Measurements from ENCODE around the gene MGRN1. TPM values are rescaled to one million over a fixed set of nuclear protein-coding genes. Genes with fewer than 3 reads are reported as not detected.

The MGRN1 gene
- total and polyA plus RNA-seq, 9 donors, result 21.5 to 94.2 (median 61.1) TPM

GRCh38 chr16:4631444-4631843, 6.8 kb downstream of the MGRN1 start:
- intact Hi-C loops (cut with DNase I), result no loop called here
- Histone ChIP-seq H3K4me1 (ENCODE audit: insufficient read depth) (peaks cover 5% of the 10 kb centered on the region), H3K27me3 (no peaks in the 10 kb centered on the region), H3K4me3 (no peak overlapping the region), H3K9me3 (no peaks in the 10 kb centered on the region), H3K27ac (no peak overlapping the region), H3K36me3 (no peaks in the 10 kb centered on the region)
- TF ChIP-seq POLR2A (IDR thresholded peaks at IDR 0.05), result no peak
- TF ChIP-seq CTCF (IDR thresholded peaks at IDR 0.05), result no peak
- DNase-seq, result no peak
- WGBS, 3 donors, result 97 to 100% (median 97%) methylated on average over 1 of the region's 1 CpG

- intact Hi-C loops (cut with DNase I), result no loop called here
- DNase-seq, result no peak
- H3K4me1 ChIP-seq (ENCODE audit: insufficient read depth), result no peaks in the 10 kb centered on the region
- no peak overlapping the region for H3K4me3 ChIP-seq
- no peaks in the 10 kb centered on the region for H3K9me3 ChIP-seq
- H3K36me3 ChIP-seq, result no peaks in the 10 kb centered on the region
- H3K27ac ChIP-seq, result no peak overlapping the region
- no peak for TF ChIP-seq CTCF (IDR thresholded peaks at IDR 0.05)
- no peak for TF ChIP-seq EP300 (IDR thresholded peaks at IDR 0.05)
- TF ChIP-seq POLR2A (IDR thresholded peaks at IDR 0.05), result no peak
- 86 to 90% (median 87%) methylated on average over 20 of the region's 20 CpGs for WGBS, 3 donors
- H3K27me3 ChIP-seq, result no peaks in the 10 kb centered on the region
Measured at GRCh38 chr16:4633910-4634635, 9.4 kb downstream of the MGRN1 start.

GRCh38 chr16:4634768-4635167, 10.1 kb downstream of the MGRN1 start:
- no peaks in the 10 kb centered on the region for H3K36me3 ChIP-seq
- no peak for TF ChIP-seq CTCF (IDR thresholded peaks at IDR 0.05)
- TF ChIP-seq EP300 (IDR thresholded peaks at IDR 0.05), result no peak
- no peak for TF ChIP-seq POLR2A (IDR thresholded peaks at IDR 0.05)
- no peaks in the 10 kb centered on the region for H3K9me3 ChIP-seq
- WGBS, 3 donors, result 87 to 94% (median 90%) methylated on average over 12 of the region's 12 CpGs
- DNase-seq, result no peak
- H3K4me3 ChIP-seq, result no peak overlapping the region
- H3K4me1 ChIP-seq (ENCODE audit: insufficient read depth), result no peaks in the 10 kb centered on the region
- H3K27me3 ChIP-seq, result no peaks in the 10 kb centered on the region
- no peak overlapping the region for H3K27ac ChIP-seq
- intact Hi-C loops (cut with DNase I), result no loop called here

GRCh38 chr16:4636196-4636595, 11.6 kb downstream of the MGRN1 start:
- intact Hi-C loops (cut with DNase I), result no loop called here
- 89 to 94% (median 90%) methylated on average over 13 of the region's 13 CpGs for WGBS, 3 donors

GRCh38 chr16:4637501-4638166, 13.0 kb downstream of the MGRN1 start:
- Histone ChIP-seq H3K36me3 (no peaks in the 10 kb centered on the region), H3K4me1 (ENCODE audit: insufficient read depth) (no peaks in the 10 kb centered on the region), H3K27ac (no peak overlapping the region), H3K27me3 (no peaks in the 10 kb centered on the region), H3K9me3 (no peaks in the 10 kb centered on the region), H3K4me3 (no peak overlapping the region)
- no peak for DNase-seq
- 53 to 68% (median 61%) methylated on average over 21 of the region's 21 CpGs for WGBS, 3 donors
- no peak for TF ChIP-seq EP300 (IDR thresholded peaks at IDR 0.05)
- intact Hi-C loops (cut with DNase I), result no loop called here

More at GRCh38 chr16:4636196-4636595, 11.6 kb downstream of the MGRN1 start:
- no peaks in the 10 kb centered on the region for H3K36me3 ChIP-seq
- no peak for DNase-seq
- no peak overlapping the region for H3K4me3 ChIP-seq
- H3K4me1 ChIP-seq (ENCODE audit: insufficient read depth), result no peaks in the 10 kb centered on the region
- no peak overlapping the region for H3K27ac ChIP-seq
- no peaks in the 10 kb centered on the region for H3K27me3 ChIP-seq
- no peak for TF ChIP-seq EP300 (IDR thresholded peaks at IDR 0.05)
- H3K9me3 ChIP-seq, result no peaks in the 10 kb centered on the region

Data from ovary (tissue), 9 donors.